ENCODE results near the gene THAP12. TPM values are rescaled to one million over a fixed set of nuclear protein-coding genes. Genes with fewer than 3 reads are reported as not detected.

The THAP12 gene
- total RNA-seq, 1 donor from 2014 or later, result 30.3 TPM

DNA sequence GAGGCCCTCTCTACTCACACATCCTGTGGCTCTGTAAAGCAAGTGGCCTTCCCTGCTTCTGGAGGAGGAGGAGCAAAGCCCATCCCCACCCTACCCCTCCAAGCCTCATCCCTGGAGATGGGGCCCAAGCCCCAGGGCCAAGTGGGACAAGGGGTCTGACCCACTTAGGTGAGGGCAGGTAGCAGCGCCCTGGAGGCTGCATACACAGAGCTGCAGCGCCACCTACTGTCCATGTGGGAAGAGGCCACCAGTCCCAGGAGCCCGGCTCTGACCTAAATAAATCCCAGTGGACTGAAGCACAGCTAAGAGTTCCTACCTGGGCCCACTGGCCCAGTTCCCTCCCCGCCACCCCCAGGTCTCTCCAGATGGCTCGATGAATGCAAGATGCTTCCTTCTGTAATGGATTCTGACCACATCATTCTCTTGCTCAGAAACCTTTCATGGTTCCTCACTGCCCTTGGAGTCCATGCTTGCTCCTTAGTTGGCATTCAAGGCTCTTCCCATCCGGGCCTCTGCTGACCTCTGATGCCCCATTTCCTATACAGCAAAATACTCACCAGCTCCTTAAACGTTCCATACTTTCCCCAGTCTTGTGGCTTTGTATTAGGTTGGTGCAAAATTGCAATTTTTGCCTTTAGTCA is 62.1 kb downstream of the THAP12 start:
- no peaks in the 10 kb centered on the region for H3K36me3 ChIP-seq (ENCODE audit: insufficient read depth, low read length)
- H3K27me3 Mint-ChIP-seq (ENCODE audit: low read depth, unreplicated experiment), result peaks cover 43% of the 10 kb centered on the region

DNA sequence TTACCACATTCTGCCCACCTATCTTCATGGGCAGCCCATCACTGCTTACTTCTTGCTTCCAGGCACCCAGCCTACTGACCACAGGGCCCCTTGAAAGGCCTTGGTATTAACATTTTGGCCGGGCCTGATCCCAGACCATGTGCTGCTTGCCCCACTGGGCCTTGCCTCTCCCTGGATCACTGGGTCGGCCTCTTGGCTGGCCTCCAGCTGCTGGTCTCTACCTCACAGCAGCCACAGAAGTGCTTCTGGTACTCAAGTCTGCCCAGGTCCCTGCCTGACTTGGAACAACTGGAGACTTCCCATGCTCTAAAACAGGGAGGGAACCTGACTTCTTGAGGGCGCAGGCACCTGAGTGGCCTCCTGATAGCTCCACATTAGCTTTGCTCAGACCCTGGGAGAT is 63.6 kb downstream of the THAP12 start:
- Mint-ChIP-seq H3K27me3 (ENCODE audit: low read depth, unreplicated experiment) (peaks cover 35% of the 10 kb centered on the region), H3K36me3 (ENCODE audit: low read depth, unreplicated experiment) (peaks cover 2% of the 10 kb centered on the region), H3K4me1 (ENCODE audit: low read depth, unreplicated experiment) (peaks cover 15% of the 10 kb centered on the region), H3K27ac (ENCODE audit: unreplicated experiment) (no peak overlapping the region), H3K9me3 (ENCODE audit: unreplicated experiment) (no peaks in the 10 kb centered on the region), H3K4me3 (ENCODE audit: unreplicated experiment) (no peak overlapping the region)
- Histone ChIP-seq H3K4me3 (ENCODE audit: insufficient read depth, low read depth, low read length) (no peak overlapping the region), H3K27me3 (ENCODE audit: insufficient read depth, low read length) (peaks cover 20% of the 10 kb centered on the region), H3K4me1 (ENCODE audit: insufficient read depth, low read length) (no peaks in the 10 kb centered on the region), H4K20me1 (ENCODE audit: insufficient read depth, low read length) (no peaks in the 10 kb centered on the region), H3K4me2 (ENCODE audit: low read length) (no peak overlapping the region), H3K9me3 (ENCODE audit: insufficient read depth, low read depth, low read length) (no peaks in the 10 kb centered on the region), H2AFZ (ENCODE audit: low read depth, low read length) (no peak overlapping the region), H3K36me3 (ENCODE audit: insufficient read depth, low read length) (no peaks in the 10 kb centered on the region), H3K9ac (ENCODE audit: low read length) (no peak overlapping the region), H3K27ac (ENCODE audit: low read depth, low read length) (no peak overlapping the region), H3K79me2 (ENCODE audit: insufficient read depth, low read length) (no peaks in the 10 kb centered on the region)
- no peak for DNase-seq (ENCODE audit: low read depth)
- TF ChIP-seq, protein P1, sequence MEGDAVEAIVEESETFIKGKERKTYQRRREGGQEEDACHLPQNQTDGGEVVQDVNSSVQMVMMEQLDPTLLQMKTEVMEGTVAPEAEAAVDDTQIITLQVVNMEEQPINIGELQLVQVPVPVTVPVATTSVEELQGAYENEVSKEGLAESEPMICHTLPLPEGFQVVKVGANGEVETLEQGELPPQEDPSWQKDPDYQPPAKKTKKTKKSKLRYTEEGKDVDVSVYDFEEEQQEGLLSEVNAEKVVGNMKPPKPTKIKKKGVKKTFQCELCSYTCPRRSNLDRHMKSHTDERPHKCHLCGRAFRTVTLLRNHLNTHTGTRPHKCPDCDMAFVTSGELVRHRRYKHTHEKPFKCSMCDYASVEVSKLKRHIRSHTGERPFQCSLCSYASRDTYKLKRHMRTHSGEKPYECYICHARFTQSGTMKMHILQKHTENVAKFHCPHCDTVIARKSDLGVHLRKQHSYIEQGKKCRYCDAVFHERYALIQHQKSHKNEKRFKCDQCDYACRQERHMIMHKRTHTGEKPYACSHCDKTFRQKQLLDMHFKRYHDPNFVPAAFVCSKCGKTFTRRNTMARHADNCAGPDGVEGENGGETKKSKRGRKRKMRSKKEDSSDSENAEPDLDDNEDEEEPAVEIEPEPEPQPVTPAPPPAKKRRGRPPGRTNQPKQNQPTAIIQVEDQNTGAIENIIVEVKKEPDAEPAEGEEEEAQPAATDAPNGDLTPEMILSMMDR (IDR thresholded peaks at IDR 0.05; ENCODE audit: insufficient read depth, low read depth, low read length), result no peak
- TF ChIP-seq EZH2 (IDR thresholded peaks at IDR 0.05; ENCODE audit: insufficient read depth, low read length), result no peak
- FAIRE-seq, result no peak

More for the DNA sequence above, 62.1 kb downstream of the THAP12 start:
- Mint-ChIP-seq H3K4me3 (ENCODE audit: unreplicated experiment) (no peak overlapping the region), H3K36me3 (ENCODE audit: low read depth, unreplicated experiment) (no peaks in the 10 kb centered on the region), H3K4me1 (ENCODE audit: low read depth, unreplicated experiment) (peaks cover 17% of the 10 kb centered on the region), H3K9me3 (ENCODE audit: unreplicated experiment) (no peaks in the 10 kb centered on the region), H3K27ac (ENCODE audit: unreplicated experiment) (no peak overlapping the region)
- TF ChIP-seq EZH2 (IDR thresholded peaks at IDR 0.05; ENCODE audit: insufficient read depth, low read length), result no peak
- TF ChIP-seq, protein P1 (IDR thresholded peaks at IDR 0.05; ENCODE audit: insufficient read depth, low read depth, low read length), result peak; percentile 80
- Histone ChIP-seq H3K4me2 (ENCODE audit: low read length) (no peak overlapping the region), H3K27me3 (ENCODE audit: insufficient read depth, low read length) (peaks cover 27% of the 10 kb centered on the region), H3K9ac (ENCODE audit: low read length) (no peak overlapping the region), H3K4me3 (ENCODE audit: insufficient read depth, low read depth, low read length) (no peak overlapping the region), H4K20me1 (ENCODE audit: insufficient read depth, low read length) (no peaks in the 10 kb centered on the region), H3K9me3 (ENCODE audit: insufficient read depth, low read depth, low read length) (no peaks in the 10 kb centered on the region), H3K79me2 (ENCODE audit: insufficient read depth, low read length) (no peaks in the 10 kb centered on the region), H3K27ac (ENCODE audit: low read depth, low read length) (no peak overlapping the region), H3K4me1 (ENCODE audit: insufficient read depth, low read length) (no peaks in the 10 kb centered on the region), H2AFZ (ENCODE audit: low read depth, low read length) (no peak overlapping the region)
- no peak for FAIRE-seq
- DNase-seq (ENCODE audit: low read depth), result peak; percentile 16

DNA sequence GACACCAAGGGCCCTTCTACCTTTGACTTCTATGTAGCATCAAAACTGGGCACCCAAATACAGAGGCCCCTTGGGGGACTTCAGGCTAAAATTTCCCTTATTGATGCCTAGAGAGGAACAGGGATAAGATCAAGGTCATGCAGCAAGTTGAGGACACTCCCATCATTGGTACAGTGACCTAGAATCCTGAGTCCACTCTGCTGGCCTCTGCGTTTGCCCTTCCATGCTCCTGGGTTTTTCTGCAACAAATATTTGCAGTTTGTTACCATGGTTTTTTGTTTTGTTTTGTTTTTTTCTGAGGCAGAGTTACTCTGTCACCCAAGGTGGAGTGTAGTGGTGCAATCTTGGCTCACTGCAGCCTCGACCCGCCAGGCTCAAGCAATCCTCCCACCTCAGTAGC is 64.2 kb downstream of the THAP12 start:
- Mint-ChIP-seq H3K4me3 (ENCODE audit: unreplicated experiment) (no peak overlapping the region), H3K4me1 (ENCODE audit: low read depth, unreplicated experiment) (peaks cover 15% of the 10 kb centered on the region), H3K9me3 (ENCODE audit: unreplicated experiment) (no peaks in the 10 kb centered on the region), H3K27me3 (ENCODE audit: low read depth, unreplicated experiment) (peaks cover 39% of the 10 kb centered on the region), H3K27ac (ENCODE audit: unreplicated experiment) (no peak overlapping the region), H3K36me3 (ENCODE audit: low read depth, unreplicated experiment) (peaks cover 2% of the 10 kb centered on the region)
- no peak overlapping the region for H3K9ac ChIP-seq (ENCODE audit: low read length)
- no peak overlapping the region for H2AFZ ChIP-seq (ENCODE audit: low read depth, low read length)
- no peaks in the 10 kb centered on the region for H3K79me2 ChIP-seq (ENCODE audit: insufficient read depth, low read length)
- H3K4me2 ChIP-seq (ENCODE audit: low read length), result no peak overlapping the region
- H3K27me3 ChIP-seq (ENCODE audit: insufficient read depth, low read length), result peaks cover 17% of the 10 kb centered on the region
- no peaks in the 10 kb centered on the region for H3K4me1 ChIP-seq (ENCODE audit: insufficient read depth, low read length)
- no peaks in the 10 kb centered on the region for H4K20me1 ChIP-seq (ENCODE audit: insufficient read depth, low read length)
- H3K27ac ChIP-seq (ENCODE audit: low read depth, low read length), result no peak overlapping the region
- no peak for TF ChIP-seq EZH2 (IDR thresholded peaks at IDR 0.05; ENCODE audit: insufficient read depth, low read length)
- TF ChIP-seq, protein P1 (IDR thresholded peaks at IDR 0.05; ENCODE audit: insufficient read depth, low read depth, low read length), result no peak
- H3K36me3 ChIP-seq (ENCODE audit: insufficient read depth, low read length), result no peaks in the 10 kb centered on the region
- no peak for FAIRE-seq
- no peak for DNase-seq (ENCODE audit: low read depth)
- H3K4me3 ChIP-seq (ENCODE audit: insufficient read depth, low read depth, low read length), result no peak overlapping the region
- no peaks in the 10 kb centered on the region for H3K9me3 ChIP-seq (ENCODE audit: insufficient read depth, low read depth, low read length)

Data from astrocyte (in vitro differentiated cells and primary cell).